ENCODE results near the gene RNF224. TPM values are rescaled to one million over a fixed set of nuclear protein-coding genes. Genes with fewer than 3 reads are reported as not detected.

RNF224 gene
- total and polyA plus RNA-seq, 10 of the 15 experiments (the other 5 are each of a cell fraction or from before 2014, with no cell fraction given), result not detected

DNA sequence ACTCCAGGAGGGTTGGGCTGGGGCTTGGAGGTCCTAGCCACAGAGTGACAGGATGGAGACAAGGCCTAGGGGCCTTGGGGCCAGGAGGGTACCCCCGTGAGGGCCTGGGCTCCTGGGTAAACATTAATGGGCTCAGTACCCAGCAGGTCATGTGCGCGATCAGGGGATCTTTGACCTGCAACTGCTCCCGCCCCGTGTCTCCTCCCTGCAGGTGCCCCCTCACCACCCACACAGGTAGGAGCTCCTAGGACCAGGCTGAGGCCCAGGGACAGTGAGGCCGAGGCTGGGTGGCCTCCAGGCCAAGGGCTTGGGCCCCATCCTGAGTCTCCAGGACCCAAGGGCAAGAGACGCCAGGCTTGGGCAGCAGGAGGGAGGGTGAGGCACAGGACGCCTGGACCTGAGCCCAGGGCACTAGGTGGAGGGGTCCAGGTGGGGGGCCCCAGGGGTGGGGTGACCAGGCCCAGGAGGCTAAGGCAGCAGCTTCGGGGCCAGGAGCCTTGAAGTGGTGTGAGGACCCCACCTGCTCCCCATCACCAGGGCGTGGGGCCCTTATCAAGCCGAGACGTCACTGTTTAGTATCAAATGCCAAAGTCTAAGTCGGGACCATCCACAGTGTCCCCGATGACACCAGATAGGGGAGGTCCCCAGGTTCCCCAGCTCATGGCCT is 3.5 kb downstream of the RNF224 start, which contains the start of gene SLC34A3:
TSS of gene SLC34A3 (plus strand) at position 197 of the 667 bp plus-strand sequence. CDS start 802 bp downstream, outside the sequence.
- ChIA-PET POLR2A (interaction anchor here (1.2 kb wide), 1 partner anchor 10 kb away, joined by 3 read pairs; the partner anchor contains the start of gene TUBB4B), CTCF (interaction anchor here (1.2 kb wide), 1 partner anchor 111 kb away, joined by 4 read pairs; no protein-coding TSS in a partner anchor), RAD21 (ENCODE audit: unreplicated experiment) (no interaction called here), SMC1A (ENCODE audit: uncharacterized antibody, unreplicated experiment) (no interaction called here)
- H3K79me2 ChIP-seq (ENCODE audit: control insufficient read depth, insufficient read depth, low read length), result no peaks in the 10 kb centered on the region
- BruUV-seq (replicated peaks), result no TSS peak
- no peak for FAIRE-seq
- H3K36me3 ChIP-seq (ENCODE audit: control insufficient read depth in 2 of 2, insufficient read depth in 2 of 2, low read length in 1 of 2), result no peaks in the 10 kb centered on the region
- DNase-seq (ENCODE audit: low read depth, low spot score), result no peak
- no peaks in the 10 kb centered on the region for H3K9me3 ChIP-seq (replicated peaks; ENCODE audit: control insufficient read depth, insufficient read depth, low read length)
- in situ Hi-C loops (cut with MboI), result no loop called here
- ATAC-seq, result no peak
- intact Hi-C loops (cut with micrococcal nuclease; ENCODE audit: unreplicated experiment), result no loop called here
- H3K4me3 ChIP-seq, result no peak within 1 kb of the TSS
- peaks cover 2% of the 10 kb centered on the region; the same call in 1 of the 2 replicates for H3K4me1 ChIP-seq (ENCODE audit: control insufficient read depth, insufficient read depth, low read length)
- H2AFZ ChIP-seq (ENCODE audit: control insufficient read depth, low read depth, low read length), result no peak within 1 kb of the TSS
- TF ChIP-seq IRF4 (IDR thresholded peaks at IDR 0.05; ENCODE audit: low read depth, low read length), result no peak
- H3K9ac ChIP-seq (ENCODE audit: control insufficient read depth, insufficient read depth, low read length), result no peak within 1 kb of the TSS
- no peak within 1 kb of the TSS for H3K4me2 ChIP-seq (ENCODE audit: control insufficient read depth, insufficient read depth)
- H4K20me1 ChIP-seq (ENCODE audit: control insufficient read depth, insufficient read depth), result no peaks in the 10 kb centered on the region
- no peaks in the 10 kb centered on the region for H3K27me3 ChIP-seq (replicated peaks in 1 of 2; ENCODE audit: control insufficient read depth in 2 of 2, insufficient read depth in 2 of 2, low read length in 1 of 2)
- 21% methylated on average over 14 of the region's 14 CpGs for WGBS (ENCODE audit: insufficient coverage, insufficient replicate concordance, low lambda C conversion rate, missing lambda C conversion rate)
- H3K27ac ChIP-seq (ENCODE audit: control insufficient read depth, insufficient read depth), result no peak within 1 kb of the TSS

DNA sequence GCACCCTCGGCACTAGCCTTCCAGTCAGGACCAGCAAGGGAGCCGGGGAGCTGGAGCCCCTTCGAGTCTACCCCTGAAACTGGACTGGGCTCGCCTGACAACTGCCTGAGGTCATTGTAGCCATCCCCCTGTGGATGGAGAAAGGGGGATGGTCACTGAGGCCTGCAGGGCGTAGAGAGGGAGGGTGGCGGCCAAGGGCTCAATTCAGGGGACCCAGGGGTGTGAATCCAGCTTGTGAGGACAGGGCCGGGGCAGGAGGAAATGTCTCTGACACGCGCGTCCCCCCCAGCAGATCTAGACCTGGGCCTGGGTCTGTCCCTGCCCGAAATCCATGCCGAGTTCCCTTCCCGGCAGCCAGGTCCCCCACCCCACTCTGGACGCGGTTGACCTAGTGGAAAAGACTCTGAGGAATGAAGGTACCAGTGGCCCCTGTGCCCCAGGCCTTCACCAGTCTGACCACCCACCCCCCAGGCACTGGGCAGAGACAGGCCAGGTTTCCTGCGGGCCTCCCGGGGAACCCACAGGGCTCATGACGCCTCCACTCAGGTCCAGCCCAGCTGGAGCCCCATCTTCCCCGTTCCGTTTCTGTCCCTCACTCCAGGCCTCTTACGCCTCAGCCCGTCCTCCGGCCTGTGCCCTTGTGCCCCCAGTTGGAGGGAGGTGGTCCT is 4.2 kb downstream of the RNF224 start:
- H3K4me1 ChIP-seq (ENCODE audit: control insufficient read depth, insufficient read depth, low read length), result peaks cover 5% of the 10 kb centered on the region
- no peak overlapping the region for H3K4me2 ChIP-seq (ENCODE audit: control insufficient read depth, insufficient read depth)
- H3K9me3 ChIP-seq (replicated peaks; ENCODE audit: control insufficient read depth, insufficient read depth, low read length), result no peaks in the 10 kb centered on the region
- no peak overlapping the region for H3K9ac ChIP-seq (ENCODE audit: control insufficient read depth, insufficient read depth, low read length)
- 45% methylated on average over 20 of the region's 23 CpGs for WGBS (ENCODE audit: insufficient coverage, insufficient replicate concordance, low lambda C conversion rate, missing lambda C conversion rate)
- no peaks in the 10 kb centered on the region for H4K20me1 ChIP-seq (ENCODE audit: control insufficient read depth, insufficient read depth)
- H3K79me2 ChIP-seq (ENCODE audit: control insufficient read depth, insufficient read depth, low read length), result no peaks in the 10 kb centered on the region
- in situ Hi-C loops (cut with MboI) (no loop called here), intact Hi-C loops (cut with micrococcal nuclease; ENCODE audit: unreplicated experiment) (no loop called here)
- H2AFZ ChIP-seq (ENCODE audit: control insufficient read depth, low read depth, low read length), result no peak overlapping the region
- no peak for ATAC-seq
- no peak overlapping the region for H3K4me3 ChIP-seq
- POLR2A ChIA-PET, result no interaction called here
- CTCF ChIA-PET, result interaction anchor here (1.2 kb wide), 1 partner anchor 112 kb away, joined by 4 read pairs; no protein-coding TSS in a partner anchor
- FAIRE-seq, result no peak
- RAD21 ChIA-PET (ENCODE audit: unreplicated experiment), result no interaction called here
- BruUV-seq (replicated peaks), result no TSS peak
- DNase-seq (ENCODE audit: low read depth, low spot score), result no peak
- no peaks in the 10 kb centered on the region for H3K27me3 ChIP-seq (replicated peaks in 1 of 2; ENCODE audit: control insufficient read depth in 2 of 2, insufficient read depth in 2 of 2, low read length in 1 of 2)
- H3K27ac ChIP-seq (ENCODE audit: control insufficient read depth, insufficient read depth), result no peak overlapping the region
- SMC1A ChIA-PET (ENCODE audit: uncharacterized antibody, unreplicated experiment), result no interaction called here
- H3K36me3 ChIP-seq (ENCODE audit: control insufficient read depth in 2 of 2, insufficient read depth in 2 of 2, low read length in 1 of 2), result no peaks in the 10 kb centered on the region
- TF ChIP-seq, protein P1, sequence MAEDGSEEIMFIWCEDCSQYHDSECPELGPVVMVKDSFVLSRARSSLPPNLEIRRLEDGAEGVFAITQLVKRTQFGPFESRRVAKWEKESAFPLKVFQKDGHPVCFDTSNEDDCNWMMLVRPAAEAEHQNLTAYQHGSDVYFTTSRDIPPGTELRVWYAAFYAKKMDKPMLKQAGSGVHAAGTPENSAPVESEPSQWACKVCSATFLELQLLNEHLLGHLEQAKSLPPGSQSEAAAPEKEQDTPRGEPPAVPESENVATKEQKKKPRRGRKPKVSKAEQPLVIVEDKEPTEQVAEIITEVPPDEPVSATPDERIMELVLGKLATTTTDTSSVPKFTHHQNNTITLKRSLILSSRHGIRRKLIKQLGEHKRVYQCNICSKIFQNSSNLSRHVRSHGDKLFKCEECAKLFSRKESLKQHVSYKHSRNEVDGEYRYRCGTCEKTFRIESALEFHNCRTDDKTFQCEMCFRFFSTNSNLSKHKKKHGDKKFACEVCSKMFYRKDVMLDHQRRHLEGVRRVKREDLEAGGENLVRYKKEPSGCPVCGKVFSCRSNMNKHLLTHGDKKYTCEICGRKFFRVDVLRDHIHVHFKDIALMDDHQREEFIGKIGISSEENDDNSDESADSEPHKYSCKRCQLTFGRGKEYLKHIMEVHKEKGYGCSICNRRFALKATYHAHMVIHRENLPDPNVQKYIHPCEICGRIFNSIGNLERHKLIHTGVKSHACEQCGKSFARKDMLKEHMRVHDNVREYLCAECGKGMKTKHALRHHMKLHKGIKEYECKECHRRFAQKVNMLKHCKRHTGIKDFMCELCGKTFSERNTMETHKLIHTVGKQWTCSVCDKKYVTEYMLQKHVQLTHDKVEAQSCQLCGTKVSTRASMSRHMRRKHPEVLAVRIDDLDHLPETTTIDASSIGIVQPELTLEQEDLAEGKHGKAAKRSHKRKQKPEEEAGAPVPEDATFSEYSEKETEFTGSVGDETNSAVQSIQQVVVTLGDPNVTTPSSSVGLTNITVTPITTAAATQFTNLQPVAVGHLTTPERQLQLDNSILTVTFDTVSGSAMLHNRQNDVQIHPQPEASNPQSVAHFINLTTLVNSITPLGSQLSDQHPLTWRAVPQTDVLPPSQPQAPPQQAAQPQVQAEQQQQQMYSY (CRISPR knock-in tag; IDR thresholded peaks at IDR 0.05), result no peak
- TF ChIP-seq MEF2A (IDR thresholded peaks at IDR 0.05; ENCODE audit: insufficient read depth, low read depth, low read length) (no peak), CEBPB (IDR thresholded peaks at IDR 0.05; ENCODE audit: borderline replicate concordance in 1 of 2, low read depth in 2 of 2, low read length in 2 of 2) (no peak), TCF12 (IDR thresholded peaks at IDR 0.05; ENCODE audit: low read depth, low read length) (no peak), ZNF207 (IDR thresholded peaks at IDR 0.05; ENCODE audit: borderline replicate concordance) (no peak), ASH2L (IDR thresholded peaks at IDR 0.05; ENCODE audit: borderline replicate concordance, low read depth) (no peak), EGR1 (IDR thresholded peaks at IDR 0.05; ENCODE audit: borderline replicate concordance in 1 of 2, low read depth in 2 of 2, low read length in 2 of 2) (no peak), SUPT20H (IDR thresholded peaks at IDR 0.05; ENCODE audit: borderline replicate concordance, control insufficient read depth, low read depth, low read length) (no peak)
- TF ChIP-seq, protein P2, sequence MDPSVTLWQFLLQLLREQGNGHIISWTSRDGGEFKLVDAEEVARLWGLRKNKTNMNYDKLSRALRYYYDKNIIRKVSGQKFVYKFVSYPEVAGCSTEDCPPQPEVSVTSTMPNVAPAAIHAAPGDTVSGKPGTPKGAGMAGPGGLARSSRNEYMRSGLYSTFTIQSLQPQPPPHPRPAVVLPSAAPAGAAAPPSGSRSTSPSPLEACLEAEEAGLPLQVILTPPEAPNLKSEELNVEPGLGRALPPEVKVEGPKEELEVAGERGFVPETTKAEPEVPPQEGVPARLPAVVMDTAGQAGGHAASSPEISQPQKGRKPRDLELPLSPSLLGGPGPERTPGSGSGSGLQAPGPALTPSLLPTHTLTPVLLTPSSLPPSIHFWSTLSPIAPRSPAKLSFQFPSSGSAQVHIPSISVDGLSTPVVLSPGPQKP (IDR thresholded peaks at IDR 0.05; ENCODE audit: low read depth, low read length), result no peak

Data from GM12878 (cell line).